Activated CD4-positive, alpha-beta T cell treated with anti-CD3 and anti-CD28 coated beads for 4 hours (primary cell): Measurements from ENCODE around the gene GALNT9.
A peak's percentile ranks its signal among the peaks of the same experiment; 100 is the strongest.

Experiments used
- DNase-seq, 2 donors: peaks; one replicate each; pipeline ENCODE4 v3.0.0-alpha.2; 2020

GALNT9 gene

GRCh38 chr12:132325733-132326130, 3.7 kb downstream of the GALNT9 start:
- no peak for DNase-seq

DNA sequence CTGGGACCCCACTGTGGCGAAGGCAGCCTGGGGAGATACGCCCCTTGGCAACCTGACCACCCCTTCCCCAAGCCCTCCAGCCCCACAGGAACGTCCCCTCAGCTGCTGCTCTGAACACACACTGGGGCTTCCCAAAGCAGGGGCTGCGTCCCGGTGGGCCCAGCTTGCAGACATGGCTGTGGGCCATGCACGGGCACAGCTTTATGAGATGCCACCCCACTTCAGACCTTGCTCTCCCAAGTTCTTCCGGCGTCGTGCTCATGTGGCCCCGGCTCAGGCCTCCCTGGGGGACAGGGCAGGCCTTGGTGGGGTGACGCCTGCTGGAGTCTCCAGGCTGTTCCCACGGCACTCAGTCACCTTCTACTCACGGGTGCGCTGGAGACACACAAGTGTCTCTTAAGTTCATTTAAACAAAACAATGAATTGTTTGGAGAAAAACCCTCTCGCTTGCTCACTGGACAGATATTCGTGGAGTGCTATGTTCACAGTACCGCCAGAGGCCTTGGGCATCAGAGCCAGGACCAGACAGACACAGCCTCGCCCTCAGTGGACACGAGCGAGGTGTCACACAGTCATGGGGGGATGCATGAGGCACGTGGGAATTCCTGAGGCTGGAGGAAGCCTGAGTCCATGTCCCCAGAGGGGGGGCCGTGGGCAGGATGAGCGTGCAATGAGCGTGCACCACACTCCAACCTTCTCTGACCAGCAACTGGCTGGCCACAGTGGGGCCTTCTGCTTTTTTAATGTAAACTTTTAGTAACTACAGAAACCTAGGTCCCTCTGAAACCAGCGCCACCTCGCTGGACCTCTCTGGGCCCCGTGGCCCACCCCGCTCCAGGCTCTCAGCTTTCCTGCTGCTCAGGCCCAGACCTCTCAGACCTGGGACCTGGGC, 4.3 kb downstream of the GALNT9 start:
- DNase-seq = no peak

- no peak for DNase-seq
These were observed 5.2 kb downstream of the GALNT9 start for GRCh38 chr12:132324173-132324572.

DNA sequence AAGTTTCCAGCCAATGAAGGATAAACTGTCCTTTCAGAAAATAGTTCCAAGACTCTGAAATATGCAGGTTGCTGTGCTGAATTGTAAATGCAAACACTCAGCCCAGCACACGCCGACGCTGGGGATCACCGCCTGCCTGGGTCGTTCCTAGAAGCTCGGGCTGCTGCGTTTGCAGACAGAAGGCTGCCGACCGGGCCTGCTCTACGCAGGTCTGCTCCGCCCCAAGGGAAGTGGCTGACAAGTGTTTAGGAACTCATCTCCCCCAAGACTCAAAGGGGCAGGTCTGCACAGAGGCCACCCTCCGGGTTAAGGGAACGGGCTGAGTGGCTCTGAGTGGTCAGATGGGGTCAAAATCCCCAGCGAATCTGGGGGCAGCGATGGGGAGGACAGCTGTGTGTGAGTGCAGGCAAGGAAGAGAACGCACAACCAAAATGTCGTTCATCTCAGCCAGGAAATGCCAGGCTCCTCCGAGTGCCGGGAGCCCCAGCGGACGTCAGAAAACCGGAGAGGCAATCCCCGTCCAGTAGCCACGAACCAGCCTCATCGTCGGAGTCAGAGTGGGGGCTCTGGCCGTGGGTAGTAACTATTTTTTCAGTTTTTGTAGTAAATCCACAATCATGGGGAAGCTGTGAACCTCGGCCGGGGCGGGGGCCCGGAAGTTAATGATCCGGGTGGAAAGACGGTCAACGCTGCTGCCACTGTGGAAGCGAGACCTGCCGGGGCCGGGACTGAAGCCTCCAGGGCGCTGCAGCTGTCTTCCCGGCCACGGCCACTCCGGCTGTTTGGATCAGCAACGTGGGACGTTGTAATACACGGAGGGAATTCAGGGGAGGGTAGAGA, 6.0 kb downstream of the GALNT9 start:
- DNase-seq = peak in 1 of 2 donors; percentile 9

GRCh38 chr12:132322206-132323132, 6.9 kb downstream of the GALNT9 start:
- DNase-seq = no peak

GRCh38 chr12:132321321-132322118, 7.9 kb downstream of the GALNT9 start:
- DNase-seq = no peak

GRCh38 chr12:132320767-132321211, 8.6 kb downstream of the GALNT9 start:
- no peak for DNase-seq

GRCh38 chr12:132319991-132320570, 9.3 kb downstream of the GALNT9 start:
- DNase-seq = no peak

- DNase-seq = no peak
These were observed 9.9 kb downstream of the GALNT9 start for GRCh38 chr12:132319359-132319950.

DNA sequence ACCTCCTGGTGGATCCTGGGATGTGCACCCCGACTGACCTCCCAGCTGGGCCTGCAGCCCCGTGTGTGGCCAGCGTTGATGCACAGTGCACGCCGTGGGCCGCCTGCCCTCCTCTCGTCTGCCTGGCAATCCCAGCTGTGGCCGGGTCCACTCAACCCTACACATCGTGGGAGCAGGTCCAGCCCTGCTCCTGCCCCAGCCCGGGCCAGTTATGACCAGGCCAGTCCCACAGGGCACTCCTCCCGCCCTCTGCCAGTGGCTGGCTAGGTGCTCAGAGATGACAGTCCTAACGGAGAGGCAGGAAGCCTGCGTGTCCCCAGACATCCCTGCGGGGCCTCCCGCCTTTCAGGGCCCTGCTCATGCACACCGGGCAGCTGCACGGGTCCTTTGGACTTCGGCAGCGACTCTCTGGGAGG, 10.8 kb downstream of the GALNT9 start:
- DNase-seq = no peak

GRCh38 chr12:132318135-132318534, 11.3 kb downstream of the GALNT9 start:
- DNase-seq = no peak

DNA sequence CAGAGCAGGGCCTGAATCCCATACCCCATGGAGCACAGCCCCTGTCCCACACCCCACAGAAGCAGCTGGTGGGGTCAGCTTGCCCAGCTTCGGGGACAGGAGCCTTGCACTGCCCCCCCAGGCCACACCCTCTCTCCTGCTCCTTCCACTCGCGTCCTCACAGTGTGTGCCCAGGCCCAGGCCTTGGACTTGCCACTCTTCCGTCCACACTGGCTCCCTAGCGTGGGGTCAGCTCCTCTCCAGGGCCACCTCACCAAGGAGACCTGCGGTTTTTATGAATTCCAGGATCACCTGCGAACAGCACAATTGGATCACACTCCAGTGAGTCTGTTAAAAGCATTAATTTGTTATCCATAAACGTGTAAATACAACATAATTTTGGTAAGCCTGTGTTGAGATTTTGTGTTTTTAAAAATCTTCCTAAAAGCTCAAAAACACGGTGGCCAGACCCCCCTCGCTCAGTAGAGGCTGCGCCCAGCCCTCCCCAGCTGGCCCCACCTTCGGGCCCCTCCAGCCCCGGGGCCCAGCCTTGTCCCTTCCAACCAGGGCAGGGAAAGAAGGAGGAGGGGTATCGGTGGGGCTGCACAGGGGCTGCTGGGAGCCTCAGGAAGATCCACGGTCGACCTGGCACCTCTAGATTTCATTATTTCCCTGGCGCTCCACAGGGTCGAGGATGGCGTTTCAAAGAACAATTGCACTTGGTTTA, 12.0 kb downstream of the GALNT9 start:
- no peak for DNase-seq

DNA sequence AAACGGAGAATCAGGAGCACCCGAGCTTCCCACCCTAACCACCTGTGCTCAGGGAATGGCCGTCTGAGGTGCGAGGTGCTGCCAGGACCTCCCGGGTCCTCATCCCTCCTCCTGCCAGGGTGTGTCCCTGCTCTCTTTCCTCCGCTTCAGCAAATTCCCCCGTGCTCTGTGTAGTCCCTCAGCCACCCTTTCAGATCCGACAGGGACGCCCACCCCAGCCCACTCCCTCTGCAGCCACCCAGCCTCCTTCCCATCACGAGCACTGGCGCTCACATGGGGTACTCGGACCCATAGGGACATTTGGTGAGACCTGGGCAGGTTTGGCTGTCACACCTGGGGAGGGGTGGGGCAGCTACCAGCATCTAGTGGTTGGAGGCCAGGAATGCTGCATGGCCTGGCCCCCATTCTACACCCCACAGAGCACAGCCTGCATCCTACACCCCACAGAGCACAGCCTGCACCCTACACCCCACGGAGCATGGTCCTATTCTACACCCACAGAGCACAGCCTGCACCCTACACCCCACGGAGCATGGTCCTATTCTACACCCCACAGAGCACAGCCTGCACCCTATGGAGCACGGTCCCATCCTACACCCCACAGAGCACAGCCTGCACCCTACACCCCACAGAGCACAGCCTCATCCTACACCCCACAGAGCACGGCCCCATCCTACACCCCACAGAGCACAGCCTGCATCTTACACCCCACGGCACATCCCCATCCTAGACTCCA, 12.7 kb downstream of the GALNT9 start:
- DNase-seq = no peak

DNA sequence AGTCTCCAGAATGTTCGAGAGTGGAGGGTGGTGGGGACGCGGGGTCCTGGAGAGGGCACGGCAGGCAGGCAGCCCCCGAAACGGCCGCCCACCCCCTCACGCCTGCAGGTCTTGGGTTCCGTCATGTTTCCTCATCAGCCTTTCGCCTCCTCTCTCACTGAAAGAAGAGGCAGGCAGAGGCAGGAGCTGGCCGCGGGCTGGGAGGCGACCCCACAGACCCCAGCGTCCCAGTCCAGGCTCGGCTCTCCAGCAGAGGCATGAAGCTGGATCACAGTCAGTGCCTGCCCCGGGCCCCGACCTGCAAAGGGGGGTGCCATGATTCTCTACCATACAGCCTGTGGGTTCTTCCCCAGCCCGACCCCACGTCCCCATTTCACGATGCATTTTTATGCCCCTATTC, 13.4 kb downstream of the GALNT9 start:
- no peak for DNase-seq

DNA sequence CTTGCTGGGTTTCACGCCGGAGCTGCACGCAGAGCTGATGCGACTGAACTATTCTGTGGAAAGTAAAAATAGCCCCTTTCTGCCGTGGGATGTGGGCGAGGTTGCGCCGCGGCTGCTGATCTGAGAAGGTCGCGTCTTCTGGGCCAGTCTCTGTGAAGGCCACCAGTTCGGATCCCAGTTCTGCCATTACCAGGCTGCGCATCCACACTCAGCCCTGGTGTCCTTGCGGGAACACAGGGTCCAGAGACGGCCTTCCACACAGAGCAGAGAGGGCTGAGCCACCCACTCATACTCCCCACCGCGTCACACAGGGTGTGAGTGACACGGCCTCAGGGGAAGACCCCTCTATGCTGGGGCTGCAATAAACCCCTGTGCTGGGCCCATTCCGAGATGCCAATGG, 13.9 kb downstream of the GALNT9 start:
- DNase-seq = no peak

GRCh38 chr12:132314516-132315233, 14.7 kb downstream of the GALNT9 start:
- no peak for DNase-seq

GRCh38 chr12:132314035-132314434, 15.4 kb downstream of the GALNT9 start:
- DNase-seq = no peak

GRCh38 chr12:132313182-132313581, 16.2 kb downstream of the GALNT9 start:
- no peak for DNase-seq

GRCh38 chr12:132312516-132312915, 16.9 kb downstream of the GALNT9 start:
- DNase-seq = no peak
